HepG2 (cell line): ENCODE results near the gene FRMD4B. TPM values are rescaled to one million over a fixed set of nuclear protein-coding genes. Genes with fewer than 3 reads are reported as not detected.

Source experiments
- ATAC-seq: fragments of 200-7000 bp; cut with Tn5 transposase; 3 replicates; pipeline ENCODE4 v1.9.1; 2020; ENCODE audit warnings: mild to moderate bottlenecking, moderate library complexity
- BruUV-seq: library from RNA; stranded (reverse); fragments of 400-500 nt; replicated peaks from 2 replicates; lab custom pipeline; 2021; lab: Mats Ljungman, UMichigan
- CTCF ChIA-PET: fragments of 300-600 bp; formaldehyde crosslinking; extraction: SDS; loops from one replicate; lab custom pipeline; 2021; ENCODE audit warnings: low total read pairs, inconsistent platforms, low intra/inter-chr PET ratio; lab: Yijun Ruan, JAX
- POLR2A ChIA-PET: fragments of 350-600 bp; sonication (Branson Sonifier 250); formaldehyde crosslinking; loops from one replicate; lab custom pipeline; 2020; ENCODE audit warnings: antibody characterized with exemption, inconsistent platforms; lab: Yijun Ruan, JAX
- DNase-seq: peaks from one replicate; pipeline ENCODE4 v3.0.0-alpha.2; 2015; ENCODE audit warnings: low spot score
- FAIRE-seq: peaks from 3 replicates; lab custom pipeline; 2011; peaks lifted over from hg19 to GRCh38; lab: Jason Lieb, UNC
- H2AFZ ChIP-seq: one replicate; pipeline ENCODE4 v1.6.1; 2011; ENCODE audit warnings: low read length, inconsistent platforms
- H3K27ac ChIP-seq: fragments of 300-600 bp; 3 replicates; pipeline ENCODE4 v1.8.0; 2011; ENCODE audit warnings: mixed run types, mild to moderate bottlenecking, mixed read lengths, low read length, inconsistent platforms; ENCODE audit not compliant: insufficient read depth; ENCODE audit errors: extremely low read length
- H3K27me3 ChIP-seq, 2 experiments: fragments of 200-600 bp in 1 of 2; 2 replicates in 1 of 2; 3 replicates in 1 of 2; pipeline versions ENCODE4 v1.6.0 to v1.8.0; 2011; ENCODE audit warnings: low read length in 2 of 2, mild to moderate bottlenecking in 2 of 2, moderate library complexity in 2 of 2, inconsistent platforms in 1 of 2; ENCODE audit not compliant: insufficient read depth in 2 of 2, control insufficient read depth in 1 of 2
- H3K36me3 ChIP-seq, 2 experiments: fragments of 200-600 bp in 1 of 2; replicated peaks in 1 of 2; 2 replicates in 1 of 2; 3 replicates in 1 of 2; pipeline versions ENCODE4 v1.5.1 to v1.8.0; 2011; ENCODE audit warnings: low read length in 2 of 2, inconsistent platforms in 1 of 2; ENCODE audit not compliant: insufficient read depth in 2 of 2, control insufficient read depth in 1 of 2
- H3K4me1 ChIP-seq: 2 replicates; pipeline ENCODE4 v1.5.1; 2012; ENCODE audit warnings: low read length, inconsistent platforms; ENCODE audit not compliant: insufficient read depth
- H3K4me2 ChIP-seq: 2 replicates; pipeline ENCODE4 v1.6.0; 2011; ENCODE audit warnings: low read depth, low read length, inconsistent platforms
- H3K4me3 ChIP-seq, 3 experiments: fragments of 200-600 bp in 1 of 3; sonication (generic), shearing (Covaris generic) in 1 of 3; replicated peaks in 1 of 3; 2 replicates each; pipeline ENCODE4 v1.5.1; 2011 to 2016; ENCODE audit warnings: low read length in 3 of 3, inconsistent platforms in 2 of 3, low read depth in 2 of 3, mild to moderate bottlenecking in 2 of 3, control low read depth in 1 of 3, mixed read lengths in 1 of 3; ENCODE audit not compliant: insufficient read depth in 1 of 3
- H3K79me2 ChIP-seq: one replicate; pipeline ENCODE4 v1.6.1; 2011; ENCODE audit warnings: low read length, inconsistent platforms; ENCODE audit not compliant: insufficient read depth
- H3K9ac ChIP-seq: 2 replicates; pipeline ENCODE4 v1.6.0; 2011; ENCODE audit warnings: mild to moderate bottlenecking, low read depth, low read length, inconsistent platforms; ENCODE audit not compliant: insufficient read depth
- H3K9me3 ChIP-seq: 2 replicates; pipeline ENCODE4 v1.5.1; 2012; ENCODE audit warnings: mild to moderate bottlenecking, low read length
- H4K20me1 ChIP-seq: 2 replicates; pipeline ENCODE4 v1.6.0; 2011; ENCODE audit warnings: inconsistent platforms, mild to moderate bottlenecking, low read length, moderate library complexity; ENCODE audit not compliant: insufficient read depth
- ATAD3A ChIP-seq: sonication (generic); formaldehyde crosslinking; IDR thresholded peaks from 2 replicates; pipeline ENCODE4 v1.4.0; 2020; ENCODE audit warnings: missing genetic modification reagents
- BRD4 ChIP-seq: sonication (generic); formaldehyde crosslinking; IDR thresholded peaks from 2 replicates; pipeline ENCODE4 v1.4.0; 2020; ENCODE audit warnings: missing genetic modification reagents
- GLI4 ChIP-seq: sonication (generic); formaldehyde crosslinking; IDR thresholded peaks from 2 replicates; pipeline ENCODE4 v1.5.1; 2020; ENCODE audit warnings: missing genetic modification reagents, mild to moderate bottlenecking, moderate library complexity, borderline replicate concordance
- HNRNPLL ChIP-seq: fragments of 200-400 bp; formaldehyde crosslinking; IDR thresholded peaks from 2 replicates; pipeline ENCODE4 v1.6.1; 2017; ENCODE audit warnings: mild to moderate bottlenecking, low read depth, low read length; ENCODE audit not compliant: poor library complexity, severe bottlenecking
- HOXA5 ChIP-seq: sonication (generic); formaldehyde crosslinking; IDR thresholded peaks from 2 replicates; pipeline ENCODE4 v1.4.0; 2020; ENCODE audit warnings: missing genetic modification reagents
- HOXD1 ChIP-seq: sonication (generic); formaldehyde crosslinking; IDR thresholded peaks from 2 replicates; pipeline ENCODE4 v1.5.0; 2020; ENCODE audit warnings: missing genetic modification reagents
- MAF1 ChIP-seq: sonication (generic); formaldehyde crosslinking; IDR thresholded peaks from 2 replicates; pipeline ENCODE4 v1.5.0; 2020; ENCODE audit warnings: missing genetic modification reagents, borderline replicate concordance
- RAD21 ChIP-seq: fragments of 450-650 bp; formaldehyde crosslinking; IDR thresholded peaks from 2 replicates; pipeline ENCODE4 v1.5.0; 2020; ENCODE audit warnings: mild to moderate bottlenecking
- SIN3B ChIP-seq: fragments of 150-350 bp; IDR thresholded peaks from 2 replicates; pipeline ENCODE4 v1.6.1; 2014; ENCODE audit warnings: low read length
- SMYD3 ChIP-seq: sonication (generic); formaldehyde crosslinking; IDR thresholded peaks from 2 replicates; pipeline ENCODE4 v1.8.1; 2023; ENCODE audit warnings: mild to moderate bottlenecking, missing genetic modification reagents
- ZBTB26 ChIP-seq: IDR thresholded peaks from 2 replicates; pipeline ENCODE4 v1.6.1; 2016; ENCODE audit warnings: missing compliant biosample characterization, missing genetic modification reagents, borderline replicate concordance
- ZBTB8A ChIP-seq: sonication (generic); formaldehyde crosslinking; IDR thresholded peaks from 2 replicates; pipeline ENCODE4 v1.4.0; 2020; ENCODE audit warnings: mild to moderate bottlenecking, low read depth, missing genetic modification reagents, borderline replicate concordance
- ZNF382 ChIP-seq: sonication (generic); formaldehyde crosslinking; IDR thresholded peaks from 2 replicates; pipeline ENCODE4 v1.5.0; 2020; ENCODE audit warnings: missing genetic modification reagents, mild to moderate bottlenecking, borderline replicate concordance
- WGBS: methylation state at CpG from one replicate; pipeline ENCODE4 v1.1.6; 2017; ENCODE audit warnings: low lambda C conversion rate; 5-methylcytosine and 5-hydroxymethylcytosine counted together
- in situ Hi-C: cut with HindIII; loops from 2 replicates; pipeline ENCODE4 v1.10.0; 2017; ENCODE audit warnings: low pct_unique_long_range_greater_than_20kb; ENCODE audit not compliant: extremely low pct_ligation_motif_present
- intact Hi-C: fragments of 100-400 bp; cut with micrococcal nuclease; formaldehyde crosslinking; loops from one replicate; pipeline ENCODE4 v1.10.0; 2022; ENCODE audit not compliant: unreplicated experiment
- polyA plus RNA-seq, 8 experiments: library from polyadenylated mRNA; depleted of rRNA in 3 of 8; stranded (reverse) in 7 of 8; unstranded in 1 of 8; fragments of >200 nt; fragmentation: Illumina TruSeq in 4 of 8; extraction: Trizol in 4 of 8; gene quantifications; 2 replicates each; pipeline versions ENCODE4 v1.2.1 to v1.2.3, GENCODE V29; 2011 to 2016; ENCODE audit warnings: low read depth in 4 of 8, missing spikeins in 1 of 8, mixed read lengths in 1 of 8; ENCODE audit not compliant: insufficient read depth in 1 of 8
- total RNA-seq, 5 experiments: library from RNA; depleted of rRNA; stranded (reverse); fragments of >200 nt; fragmentation: Illumina TruSeq; extraction: Trizol; gene quantifications; 2 replicates each; pipeline ENCODE4 v1.2.3, GENCODE V29; 2016; ENCODE audit warnings: low read depth in 1 of 5
- TF ChIP-seq, protein P1 (sequence below), 2 experiments: fragments of 450-650 bp in 1 of 2; sonication (generic) in 1 of 2; formaldehyde crosslinking in 1 of 2; IDR thresholded peaks; 2 replicates each; pipeline versions ENCODE4 v1.6.1 to v1.8.0; 2016 to 2022; ENCODE audit warnings: antibody characterized with exemption in 1 of 2, mild to moderate bottlenecking in 1 of 2, missing genetic modification reagents in 1 of 2
- TF ChIP-seq, protein P2 (sequence below): IDR thresholded peaks from 2 replicates; pipeline ENCODE4 v1.6.1; 2016; ENCODE audit warnings: low read depth, borderline replicate concordance

FRMD4B gene
- total and polyA plus RNA-seq, 2 of the 13 experiments (the other 11 are each of a cell fraction or from before 2014, with no cell fraction given) = 3.0 to 3.3 TPM

DNA sequence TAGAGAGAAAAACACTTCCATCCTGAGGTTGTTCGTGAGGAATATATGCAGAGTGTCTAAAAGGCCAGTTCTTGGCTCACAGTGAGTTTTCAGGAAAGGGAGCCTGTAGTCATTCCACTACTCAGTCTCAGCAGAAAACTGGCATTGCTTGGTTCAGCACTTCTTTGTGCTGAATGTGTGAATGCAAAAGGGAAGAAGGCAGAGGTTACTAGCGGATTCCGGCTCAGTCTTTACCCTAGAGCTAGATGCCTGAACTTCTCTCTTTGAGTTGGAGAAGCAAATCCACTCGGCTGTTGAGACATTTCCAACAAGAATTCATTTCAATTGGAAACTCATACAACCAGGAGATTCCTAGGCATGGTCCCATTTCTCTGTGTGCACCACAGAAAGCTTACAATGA, 23.1 kb upstream of the FRMD4B start:
- DNase-seq = no peak
- in situ Hi-C loops = loop anchor here (25.0 kb wide), 1 partner anchor 247 kb away; no protein-coding TSS in a partner anchor
- H3K4me2 ChIP-seq = no peak overlapping the region
- TF ChIP-seq RAD21 (CRISPR knock-in tag) = no peak
- no peak for TF ChIP-seq ATAD3A (CRISPR knock-in tag)
- TF ChIP-seq HOXD1 = no peak
- no peak for TF ChIP-seq SMYD3
- TF ChIP-seq, protein P1, sequence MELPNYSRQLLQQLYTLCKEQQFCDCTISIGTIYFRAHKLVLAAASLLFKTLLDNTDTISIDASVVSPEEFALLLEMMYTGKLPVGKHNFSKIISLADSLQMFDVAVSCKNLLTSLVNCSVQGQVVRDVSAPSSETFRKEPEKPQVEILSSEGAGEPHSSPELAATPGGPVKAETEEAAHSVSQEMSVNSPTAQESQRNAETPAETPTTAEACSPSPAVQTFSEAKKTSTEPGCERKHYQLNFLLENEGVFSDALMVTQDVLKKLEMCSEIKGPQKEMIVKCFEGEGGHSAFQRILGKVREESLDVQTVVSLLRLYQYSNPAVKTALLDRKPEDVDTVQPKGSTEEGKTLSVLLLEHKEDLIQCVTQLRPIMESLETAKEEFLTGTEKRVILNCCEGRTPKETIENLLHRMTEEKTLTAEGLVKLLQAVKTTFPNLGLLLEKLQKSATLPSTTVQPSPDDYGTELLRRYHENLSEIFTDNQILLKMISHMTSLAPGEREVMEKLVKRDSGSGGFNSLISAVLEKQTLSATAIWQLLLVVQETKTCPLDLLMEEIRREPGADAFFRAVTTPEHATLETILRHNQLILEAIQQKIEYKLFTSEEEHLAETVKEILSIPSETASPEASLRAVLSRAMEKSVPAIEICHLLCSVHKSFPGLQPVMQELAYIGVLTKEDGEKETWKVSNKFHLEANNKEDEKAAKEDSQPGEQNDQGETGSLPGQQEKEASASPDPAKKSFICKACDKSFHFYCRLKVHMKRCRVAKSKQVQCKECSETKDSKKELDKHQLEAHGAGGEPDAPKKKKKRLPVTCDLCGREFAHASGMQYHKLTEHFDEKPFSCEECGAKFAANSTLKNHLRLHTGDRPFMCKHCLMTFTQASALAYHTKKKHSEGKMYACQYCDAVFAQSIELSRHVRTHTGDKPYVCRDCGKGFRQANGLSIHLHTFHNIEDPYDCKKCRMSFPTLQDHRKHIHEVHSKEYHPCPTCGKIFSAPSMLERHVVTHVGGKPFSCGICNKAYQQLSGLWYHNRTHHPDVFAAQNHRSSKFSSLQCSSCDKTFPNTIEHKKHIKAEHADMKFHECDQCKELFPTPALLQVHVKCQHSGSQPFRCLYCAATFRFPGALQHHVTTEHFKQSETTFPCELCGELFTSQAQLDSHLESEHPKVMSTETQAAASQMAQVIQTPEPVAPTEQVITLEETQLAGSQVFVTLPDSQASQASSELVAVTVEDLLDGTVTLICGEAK (IDR thresholded peaks at IDR 0.05) = no peak
- TF ChIP-seq, protein P1 (CRISPR knock-in tag; IDR thresholded peaks at IDR 0.05) = no peak
- no peak for TF ChIP-seq GLI4 (CRISPR knock-in tag)
- TF ChIP-seq SIN3B = no peak
- no peak for TF ChIP-seq HNRNPLL
- no peak for TF ChIP-seq ZNF382 (CRISPR knock-in tag)
- TF ChIP-seq HOXA5 (CRISPR knock-in tag) = no peak
- TF ChIP-seq MAF1 (CRISPR knock-in tag) = no peak
- TF ChIP-seq BRD4 (CRISPR knock-in tag) = no peak
- no peak for TF ChIP-seq ZBTB8A
- no peak for TF ChIP-seq ZBTB26 (CRISPR knock-in tag)
- TF ChIP-seq, protein P2, sequence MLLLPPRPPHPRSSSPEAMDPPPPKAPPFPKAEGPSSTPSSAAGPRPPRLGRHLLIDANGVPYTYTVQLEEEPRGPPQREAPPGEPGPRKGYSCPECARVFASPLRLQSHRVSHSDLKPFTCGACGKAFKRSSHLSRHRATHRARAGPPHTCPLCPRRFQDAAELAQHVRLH (CRISPR knock-in tag) = no peak
- TF ChIP-seq, all 625 proteins: peak for 0
- no peak overlapping the region for H3K27ac ChIP-seq
- ChIA-PET CTCF (no interaction called here), POLR2A (no interaction called here)
- H3K9me3 ChIP-seq = peaks cover 11% of the 10 kb centered on the region
- H3K4me3 ChIP-seq = no peak overlapping the region
- ATAC-seq (no peak), FAIRE-seq (no peak)
- no peaks in the 10 kb centered on the region for H3K79me2 ChIP-seq
- 19% methylated on average over 4 of the region's 4 CpGs for WGBS
- no peak overlapping the region for H2AFZ ChIP-seq
- H3K4me1 ChIP-seq = no peaks in the 10 kb centered on the region
- no TSS peak for BruUV-seq
- no peaks in the 10 kb centered on the region for H4K20me1 ChIP-seq
- intact Hi-C loops = no loop called here
- no peaks in the 10 kb centered on the region for H3K36me3 ChIP-seq
- no peaks in the 10 kb centered on the region; a peak in 1 of 5 replicates for H3K27me3 ChIP-seq
- H3K9ac ChIP-seq = no peak overlapping the region
